Hippocampal formation (tissue), 2 donors: Measurements from ENCODE around the gene UGT1A8.
"Not testable (repeated sequence)": the region's sequence is repeated elsewhere in the genome, so short reads cannot be mapped to it uniquely, and the experiment has no call there.

Source experiments
- DNase-seq, 2 donors: peaks; one replicate each; lab custom pipeline; 2025; lab: John Stamatoyannopoulos, UW

The UGT1A8 gene

DNA sequence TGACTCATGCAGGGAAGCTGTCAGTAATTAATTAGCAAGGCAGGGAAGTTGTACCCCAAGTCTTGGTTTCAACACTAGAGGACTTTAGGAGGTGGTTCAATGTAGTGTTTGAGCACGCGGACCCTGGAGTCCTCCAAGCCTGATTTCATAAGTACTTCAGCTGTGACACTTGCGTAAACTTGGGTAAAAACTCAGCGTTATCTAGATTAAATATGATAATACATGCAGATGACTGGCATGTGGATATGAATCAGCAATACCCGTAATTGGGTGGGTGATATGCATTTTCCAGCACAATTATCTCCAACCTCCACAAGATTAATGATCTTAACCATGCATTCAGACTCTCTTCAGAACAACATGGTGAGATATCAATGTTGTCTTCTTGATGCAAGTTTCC lies 69.5 kb downstream of the UGT1A8 start:
- DNase-seq: no peak

- no peak for DNase-seq
Measured at GRCh38 chr2:233688341-233688740, 70.9 kb downstream of the UGT1A8 start.

DNA sequence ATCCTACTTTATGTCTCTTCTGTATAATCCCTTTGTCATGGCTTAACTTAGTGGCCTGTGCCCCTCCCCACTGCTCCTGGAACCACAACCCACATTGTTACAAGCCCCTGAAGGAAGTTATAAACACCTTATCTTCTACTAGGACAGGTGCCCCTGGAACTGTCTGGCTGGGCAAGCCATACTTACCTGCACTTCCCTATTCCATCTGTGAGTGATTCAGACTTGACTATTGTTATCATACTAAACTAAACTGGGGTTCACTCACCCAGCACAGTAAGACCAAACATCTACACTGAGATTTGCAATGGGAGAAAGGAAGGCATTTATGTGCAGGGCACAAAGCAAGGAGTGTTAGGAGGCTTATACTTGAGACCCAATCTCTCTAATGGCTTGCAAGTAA lies 71.6 kb downstream of the UGT1A8 start:
- no peak for DNase-seq

DNA sequence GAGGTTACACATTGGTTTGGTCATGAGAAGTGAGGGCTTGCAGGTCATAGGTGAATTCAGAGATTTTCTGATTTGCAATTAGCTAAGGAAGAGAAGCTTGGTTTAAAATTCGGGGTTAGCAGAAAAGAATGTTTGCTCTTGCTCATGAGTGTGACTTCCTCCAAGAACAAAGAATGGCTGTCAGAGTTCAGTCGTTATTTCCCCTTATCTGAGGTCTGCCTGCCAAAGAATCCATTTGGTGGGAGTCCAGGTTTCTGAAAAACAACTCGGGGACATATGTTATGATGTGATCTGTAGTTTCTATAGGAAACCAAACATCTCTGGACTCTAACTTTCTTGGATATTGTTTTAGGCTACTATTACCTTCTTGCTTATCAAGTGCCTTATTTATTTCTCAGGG lies 72.1 kb downstream of the UGT1A8 start:
- no peak for DNase-seq

GRCh38 chr2:233690444-233690843 lies 73.0 kb downstream of the UGT1A8 start:
- DNase-seq: no peak

- DNase-seq: no peak
Measured at GRCh38 chr2:233691443-233692433, 74.3 kb downstream of the UGT1A8 start.

DNA sequence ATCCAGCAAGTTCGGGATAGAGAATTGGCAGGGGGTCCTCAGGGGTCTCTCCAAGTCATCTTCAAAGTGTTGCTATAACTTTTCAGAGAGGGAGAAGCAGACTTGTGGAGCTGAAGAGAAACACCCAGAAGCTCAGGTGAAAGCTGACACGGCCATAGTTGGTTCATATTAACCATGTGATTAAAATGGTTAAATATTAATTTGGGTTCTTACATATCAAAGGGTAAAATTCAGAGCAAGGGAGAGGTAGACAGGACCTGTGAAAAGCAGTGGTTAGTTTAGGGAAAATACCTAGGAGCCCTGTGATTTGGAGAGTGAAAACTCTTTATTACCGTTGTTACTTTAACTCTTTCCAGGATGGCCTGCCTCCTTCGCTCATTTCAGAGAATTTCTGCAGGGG lies 75.2 kb downstream of the UGT1A8 start, which contains the start of gene UGT1A6:
Gene UGT1A6, plus strand, starts transcription at position 243 of the 400 bp plus-strand sequence. Its CDS starts 115 bp downstream, at position 358.
- DNase-seq: no peak

GRCh38 chr2:233693963-233694362 lies 76.5 kb downstream of the UGT1A8 start:
- no peak for DNase-seq

GRCh38 chr2:233698740-233699139 lies 81.3 kb downstream of the UGT1A8 start:
- DNase-seq: no peak

GRCh38 chr2:233699424-233700027 lies 82.1 kb downstream of the UGT1A8 start:
- no peak for DNase-seq

- no peak for DNase-seq
Measured at GRCh38 chr2:233700028-233700635, 82.7 kb downstream of the UGT1A8 start.

DNA sequence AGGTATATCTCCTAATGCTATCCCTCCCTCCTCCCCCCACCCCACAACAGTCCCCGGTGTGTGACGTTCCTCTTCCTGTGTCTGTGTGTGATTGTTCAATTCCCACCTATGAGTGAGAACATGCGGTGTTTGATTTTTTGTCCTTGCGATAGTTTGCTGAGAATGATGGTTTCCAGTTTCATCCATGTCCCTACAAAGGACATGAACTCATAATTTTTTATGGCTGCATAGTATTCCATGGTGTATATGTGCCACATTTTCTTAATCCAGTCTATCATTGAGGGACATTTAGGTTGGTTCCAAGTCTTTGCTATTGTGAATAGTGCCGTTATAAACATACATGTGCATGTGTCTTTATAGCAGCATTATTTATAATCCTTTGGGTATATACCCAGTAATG lies 83.4 kb downstream of the UGT1A8 start:
- DNase-seq: not testable (repeated sequence)

DNA sequence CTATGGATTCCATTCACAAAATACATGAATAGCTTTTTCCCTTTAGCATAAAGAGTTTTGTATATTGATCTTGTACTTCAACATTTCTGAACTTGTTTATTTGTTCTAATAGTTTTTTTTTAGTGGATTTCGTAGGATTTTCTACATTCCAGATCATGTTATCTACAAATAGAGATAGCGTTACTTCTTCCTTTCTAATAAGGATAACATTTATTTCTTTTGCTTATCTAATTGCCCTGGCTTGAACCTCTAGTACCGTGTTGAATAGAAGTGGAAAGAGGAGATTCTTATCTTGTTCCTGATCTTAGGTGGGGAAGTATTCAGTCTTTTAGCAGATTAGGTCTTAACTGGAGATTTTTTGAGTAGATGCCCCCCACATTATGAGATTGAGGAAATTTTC lies 84.8 kb downstream of the UGT1A8 start:
- no peak for DNase-seq

- no peak for DNase-seq
Measured at GRCh38 chr2:233705911-233706506, 88.6 kb downstream of the UGT1A8 start.

DNA sequence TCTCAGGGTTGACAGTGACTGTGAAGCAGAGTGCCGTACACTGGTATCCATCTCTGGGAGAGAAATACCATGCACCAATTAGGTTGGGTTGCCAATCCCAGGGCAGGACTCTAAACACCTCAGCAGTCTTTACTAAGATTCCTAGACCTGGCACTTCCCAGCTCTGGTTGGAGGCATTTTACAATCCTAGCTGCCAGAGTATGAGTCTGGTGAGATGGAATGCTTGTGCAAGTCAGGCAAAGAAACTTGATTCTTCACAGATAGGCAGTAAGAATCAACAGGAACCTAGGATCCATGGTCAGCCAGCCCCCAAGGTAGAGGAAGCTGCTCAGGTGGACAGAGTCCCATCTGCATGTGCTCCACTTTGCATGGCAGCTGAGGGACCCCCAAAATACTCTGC lies 89.3 kb downstream of the UGT1A8 start:
- DNase-seq: no peak

DNA sequence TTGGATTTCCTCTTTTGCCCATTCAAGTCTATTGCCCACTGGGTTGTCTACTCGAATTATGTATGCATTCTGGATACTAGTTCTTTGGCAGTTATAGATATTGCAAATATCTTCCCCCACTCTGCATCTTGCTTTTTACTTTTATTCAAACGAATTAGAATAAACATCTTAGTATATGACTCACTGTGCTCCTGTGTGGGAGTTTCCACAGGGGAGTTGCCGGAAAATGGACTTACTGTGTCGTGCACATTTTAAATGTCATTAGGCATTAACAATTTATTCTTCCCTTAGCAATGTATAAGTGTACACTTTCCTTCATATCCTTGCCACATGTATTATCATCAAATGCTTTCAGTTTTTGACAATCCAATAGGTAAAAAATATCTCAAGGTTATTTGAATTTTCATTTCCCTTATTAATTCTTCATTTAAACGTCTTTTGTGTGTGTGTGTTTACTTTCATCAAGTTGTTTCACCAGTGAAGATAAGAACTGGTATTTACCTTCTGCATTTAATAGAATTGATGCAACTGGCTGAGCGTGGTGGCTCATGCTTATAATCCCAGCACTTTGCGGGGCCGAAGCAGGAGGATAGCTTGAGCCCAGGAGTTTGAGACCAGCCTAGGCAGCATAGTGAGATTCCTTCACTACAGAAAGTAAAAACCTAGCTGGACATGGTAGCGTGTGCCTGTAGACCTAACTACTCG lies 90.7 kb downstream of the UGT1A8 start:
- DNase-seq: no peak

- no peak for DNase-seq
Measured at GRCh38 chr2:233708942-233709341, 91.5 kb downstream of the UGT1A8 start.

DNA sequence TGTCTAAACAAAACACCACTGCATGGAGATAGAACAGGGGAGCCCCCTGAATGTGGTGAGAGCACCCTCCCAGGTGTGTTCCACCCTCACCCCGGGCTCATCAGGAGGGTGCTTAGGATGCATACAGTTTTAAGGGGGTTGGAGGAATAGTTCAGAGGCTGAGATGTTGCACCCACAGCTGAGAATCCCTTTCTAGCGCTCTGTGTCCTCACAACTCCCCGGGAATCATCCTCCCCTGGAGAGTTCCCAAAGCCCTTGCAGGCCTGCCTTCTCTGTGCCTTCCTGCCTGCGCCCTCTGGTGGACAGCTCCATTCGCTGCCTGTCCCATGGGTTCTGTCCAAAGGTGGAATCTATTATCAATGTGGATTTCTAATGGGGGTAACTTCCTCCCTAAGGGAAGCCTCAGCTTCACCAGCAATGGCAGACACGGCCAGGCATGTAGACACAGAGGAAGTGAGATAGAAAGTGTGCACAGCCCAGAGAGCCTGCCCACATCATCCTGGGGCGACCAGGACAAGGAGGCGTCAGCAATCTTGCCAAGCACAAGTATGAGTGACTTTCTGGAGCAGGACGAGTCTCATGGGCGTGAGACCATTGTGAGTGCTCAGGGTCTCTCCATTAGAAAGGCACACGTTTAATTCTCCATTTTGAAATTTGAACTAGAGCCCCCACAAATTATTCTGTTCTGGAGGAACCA lies 94.0 kb downstream of the UGT1A8 start:
- DNase-seq: peak in 1 of 2 donors; percentile 65

DNA sequence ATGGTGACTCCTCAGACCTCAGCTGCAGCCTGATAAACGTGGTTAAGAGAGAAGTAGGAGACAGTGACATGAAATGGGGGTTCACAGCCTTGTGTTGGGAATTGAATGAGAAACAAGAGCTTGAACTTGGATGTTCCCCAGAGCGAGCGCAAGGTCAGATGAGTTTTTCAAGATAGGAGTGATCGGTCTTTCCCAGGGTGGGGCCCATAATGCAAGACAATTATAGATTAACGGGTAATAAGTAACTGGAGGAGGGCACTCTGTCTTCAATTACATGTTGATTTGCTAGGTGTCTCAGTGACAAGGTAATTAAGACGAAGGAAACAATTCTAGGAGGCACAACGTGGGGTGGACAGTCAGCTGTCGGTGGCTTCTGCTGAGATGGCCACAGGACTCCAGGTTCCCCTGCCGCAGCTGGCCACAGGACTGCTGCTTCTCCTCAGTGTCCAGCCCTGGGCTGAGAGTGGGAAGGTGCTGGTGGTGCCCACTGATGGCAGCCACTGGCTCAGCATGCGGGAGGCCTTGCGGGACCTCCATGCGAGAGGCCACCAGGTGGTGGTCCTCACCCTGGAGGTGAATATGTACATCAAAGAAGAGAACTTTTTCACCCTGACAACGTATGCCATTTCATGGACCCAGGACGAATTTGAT lies 95.3 kb downstream of the UGT1A8 start, which contains the start of gene UGT1A5:
Gene UGT1A5, plus strand, starts transcription at position 297 of the 651 bp plus-strand sequence. Its CDS starts 85 bp downstream, at position 382.
- no peak for DNase-seq

DNA sequence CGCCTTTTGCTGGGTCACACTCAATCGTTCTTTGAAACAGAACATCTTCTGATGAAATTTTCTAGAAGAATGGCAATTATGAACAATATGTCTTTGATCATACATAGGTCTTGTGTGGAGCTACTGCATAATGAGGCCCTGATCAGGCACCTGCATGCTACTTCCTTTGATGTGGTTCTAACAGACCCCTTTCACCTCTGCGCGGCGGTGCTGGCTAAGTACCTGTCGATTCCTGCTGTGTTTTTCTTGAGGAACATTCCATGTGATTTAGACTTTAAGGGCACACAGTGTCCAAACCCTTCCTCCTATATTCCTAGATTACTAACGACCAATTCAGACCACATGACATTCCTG lies 95.8 kb downstream of the UGT1A8 start:
- no peak for DNase-seq
